Measurements from ENCODE around the gene PASK. TPM values are rescaled to one million over a fixed set of nuclear protein-coding genes. Genes with fewer than 3 reads are reported as not detected.

The PASK gene
- total and polyA plus RNA-seq, 2 donors from 2014 or later, result 3.1 to 26.0 TPM

DNA sequence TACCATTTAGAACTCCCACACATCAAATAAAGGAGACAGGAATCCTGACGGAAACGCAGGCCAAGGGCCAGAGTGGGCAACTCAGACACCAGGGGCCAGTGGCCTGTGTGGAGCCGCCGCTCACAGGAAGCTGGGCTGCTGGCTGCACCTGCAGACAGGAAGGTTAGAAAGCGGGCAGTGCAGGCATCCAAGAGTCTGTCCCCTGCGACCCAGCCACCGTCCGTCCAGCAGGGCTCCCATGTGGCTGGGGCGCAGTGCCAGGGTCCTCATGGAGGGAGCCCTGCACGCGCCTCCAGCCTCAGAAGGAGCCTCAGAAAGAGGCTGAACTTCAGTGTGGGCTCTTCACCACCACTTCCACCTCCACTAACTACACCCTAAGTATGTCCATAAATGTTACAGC is 36.7 kb upstream of the PASK start:
- no peak overlapping the region for H3K4me3 ChIP-seq (ENCODE audit: low read length in 3 of 3)
- H3K36me3 ChIP-seq (ENCODE audit: control insufficient read depth in 2 of 3, insufficient read depth in 3 of 3, low read length in 3 of 3), result peaks cover 0 to 5% (median 2%) of the 10 kb centered on the region in 3 donors
- FAIRE-seq, result no peak
- intact Hi-C loops (cut with DNase I), result no loop called here
- TF ChIP-seq, protein P1, sequence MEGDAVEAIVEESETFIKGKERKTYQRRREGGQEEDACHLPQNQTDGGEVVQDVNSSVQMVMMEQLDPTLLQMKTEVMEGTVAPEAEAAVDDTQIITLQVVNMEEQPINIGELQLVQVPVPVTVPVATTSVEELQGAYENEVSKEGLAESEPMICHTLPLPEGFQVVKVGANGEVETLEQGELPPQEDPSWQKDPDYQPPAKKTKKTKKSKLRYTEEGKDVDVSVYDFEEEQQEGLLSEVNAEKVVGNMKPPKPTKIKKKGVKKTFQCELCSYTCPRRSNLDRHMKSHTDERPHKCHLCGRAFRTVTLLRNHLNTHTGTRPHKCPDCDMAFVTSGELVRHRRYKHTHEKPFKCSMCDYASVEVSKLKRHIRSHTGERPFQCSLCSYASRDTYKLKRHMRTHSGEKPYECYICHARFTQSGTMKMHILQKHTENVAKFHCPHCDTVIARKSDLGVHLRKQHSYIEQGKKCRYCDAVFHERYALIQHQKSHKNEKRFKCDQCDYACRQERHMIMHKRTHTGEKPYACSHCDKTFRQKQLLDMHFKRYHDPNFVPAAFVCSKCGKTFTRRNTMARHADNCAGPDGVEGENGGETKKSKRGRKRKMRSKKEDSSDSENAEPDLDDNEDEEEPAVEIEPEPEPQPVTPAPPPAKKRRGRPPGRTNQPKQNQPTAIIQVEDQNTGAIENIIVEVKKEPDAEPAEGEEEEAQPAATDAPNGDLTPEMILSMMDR (IDR thresholded peaks at IDR 0.05; ENCODE audit: borderline replicate concordance, extremely low read depth, insufficient read depth), result no peak
- peak in 1 of 5 donors; percentile 37 for DNase-seq
- H3K27ac ChIP-seq (ENCODE audit: low read depth in 2 of 2, low read length in 2 of 2), result no peak overlapping the region
- H3K27me3 ChIP-seq (ENCODE audit: control insufficient read depth, insufficient read depth, low read length), result no peaks in the 10 kb centered on the region
- H3K9me3 ChIP-seq (ENCODE audit: control insufficient read depth in 2 of 3, insufficient read depth in 1 of 3, low read length in 3 of 3), result no peaks in the 10 kb centered on the region
- H3K9ac ChIP-seq (ENCODE audit: low read length in 3 of 3), result no peak overlapping the region
- H3K4me1 ChIP-seq (ENCODE audit: control insufficient read depth in 2 of 3, insufficient read depth in 2 of 3, low read depth in 1 of 3, low read length in 3 of 3), result no peaks in the 10 kb centered on the region

- DNase-seq, result no peak
- no peak for FAIRE-seq
- H3K9me3 ChIP-seq (ENCODE audit: control insufficient read depth in 2 of 3, insufficient read depth in 1 of 3, low read length in 3 of 3), result no peaks in the 10 kb centered on the region
- H3K4me3 ChIP-seq (ENCODE audit: low read length in 3 of 3), result no peak overlapping the region
- H3K4me1 ChIP-seq (ENCODE audit: control insufficient read depth in 2 of 3, insufficient read depth in 2 of 3, low read depth in 1 of 3, low read length in 3 of 3), result no peaks in the 10 kb centered on the region
- peaks cover 0 to 11% (median 3%) of the 10 kb centered on the region in 3 donors for H3K36me3 ChIP-seq (ENCODE audit: control insufficient read depth in 2 of 3, insufficient read depth in 3 of 3, low read length in 3 of 3)
- TF ChIP-seq, protein P1 (IDR thresholded peaks at IDR 0.05; ENCODE audit: borderline replicate concordance, extremely low read depth, insufficient read depth), result no peak
- no peaks in the 10 kb centered on the region for H3K27me3 ChIP-seq (ENCODE audit: control insufficient read depth, insufficient read depth, low read length)
- no peak overlapping the region for H3K9ac ChIP-seq (ENCODE audit: low read length in 3 of 3)
- H3K27ac ChIP-seq (ENCODE audit: low read depth in 2 of 2, low read length in 2 of 2), result no peak overlapping the region
- intact Hi-C loops (cut with DNase I), result no loop called here
These were observed 35.6 kb upstream of the PASK start for GRCh38 chr2:241184901-241185300.

GRCh38 chr2:241183221-241183620 is 33.9 kb upstream of the PASK start:
- no peak for FAIRE-seq
- TF ChIP-seq, protein P1 (IDR thresholded peaks at IDR 0.05; ENCODE audit: borderline replicate concordance, extremely low read depth, insufficient read depth), result no peak
- intact Hi-C loops (cut with DNase I), result no loop called here

DNA sequence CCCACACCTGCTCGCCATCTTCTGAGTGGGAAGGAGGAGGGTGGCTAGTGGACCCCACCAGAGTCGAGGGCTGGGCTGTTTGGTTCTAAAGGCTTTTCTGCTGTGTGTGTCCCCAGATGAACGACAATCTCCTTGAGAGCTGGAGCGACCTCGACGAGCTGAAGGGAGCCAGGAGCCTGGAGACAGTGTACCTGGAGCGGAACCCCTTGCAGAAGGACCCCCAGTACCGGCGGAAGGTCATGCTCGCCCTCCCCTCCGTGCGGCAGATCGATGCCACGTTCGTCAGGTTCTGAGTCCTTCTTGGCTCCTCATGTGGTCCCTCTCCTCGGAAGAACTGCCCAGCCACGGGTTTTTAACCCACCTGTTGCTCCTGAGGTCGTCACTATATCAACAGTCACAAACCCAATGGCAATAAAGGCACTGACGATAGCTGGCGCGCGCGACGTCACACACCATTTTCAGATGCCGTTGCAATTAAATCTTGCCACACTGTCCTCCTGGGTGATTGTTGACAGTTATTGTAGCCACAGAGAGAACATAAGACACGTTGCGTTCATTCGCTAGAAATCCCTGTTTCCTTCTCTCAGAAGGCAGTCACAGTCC is 33.4 kb upstream of the PASK start:
- Histone ChIP-seq H3K36me3 (ENCODE audit: control insufficient read depth in 2 of 3, insufficient read depth in 3 of 3, low read length in 3 of 3) (peaks cover 3 to 17% (median 9%) of the 10 kb centered on the region in 3 donors), H3K4me1 (ENCODE audit: control insufficient read depth in 2 of 3, insufficient read depth in 2 of 3, low read depth in 1 of 3, low read length in 3 of 3) (no peaks in the 10 kb centered on the region), H3K4me3 (ENCODE audit: low read length in 3 of 3) (no peak overlapping the region), H3K9ac (ENCODE audit: low read length in 3 of 3) (no peak overlapping the region), H3K9me3 (ENCODE audit: control insufficient read depth in 2 of 3, insufficient read depth in 1 of 3, low read length in 3 of 3) (no peaks in the 10 kb centered on the region), H3K27me3 (ENCODE audit: control insufficient read depth, insufficient read depth, low read length) (no peaks in the 10 kb centered on the region), H3K27ac (ENCODE audit: low read depth in 2 of 2, low read length in 2 of 2) (no peak overlapping the region)
- intact Hi-C loops (cut with DNase I), result no loop called here
- TF ChIP-seq, protein P1 (IDR thresholded peaks at IDR 0.05; ENCODE audit: borderline replicate concordance, extremely low read depth, insufficient read depth), result no peak
- DNase-seq, result no peak
- FAIRE-seq, result no peak

More at GRCh38 chr2:241183221-241183620, 33.9 kb upstream of the PASK start:
- no peak overlapping the region for H3K27ac ChIP-seq (ENCODE audit: low read depth in 2 of 2, low read length in 2 of 2)
- no peak overlapping the region for H3K4me3 ChIP-seq (ENCODE audit: low read length in 3 of 3)
- no peak for DNase-seq
- H3K9ac ChIP-seq (ENCODE audit: low read length in 3 of 3), result no peak overlapping the region
- H3K9me3 ChIP-seq (ENCODE audit: control insufficient read depth in 2 of 3, insufficient read depth in 1 of 3, low read length in 3 of 3), result no peaks in the 10 kb centered on the region
- H3K36me3 ChIP-seq (ENCODE audit: control insufficient read depth in 2 of 3, insufficient read depth in 3 of 3, low read length in 3 of 3), result peaks cover 3 to 16% (median 9%) of the 10 kb centered on the region in 3 donors
- no peaks in the 10 kb centered on the region for H3K27me3 ChIP-seq (ENCODE audit: control insufficient read depth, insufficient read depth, low read length)
- no peaks in the 10 kb centered on the region for H3K4me1 ChIP-seq (ENCODE audit: control insufficient read depth in 2 of 3, insufficient read depth in 2 of 3, low read depth in 1 of 3, low read length in 3 of 3)

All from kidney (tissue), 14 donors.